Stimulated activated CD8-positive, alpha-beta memory T cell treated with anti-CD3 and anti-CD28 coated beads, Interleukin-15, amount 100 ng/mL, for 48 hours (primary cell): ENCODE measurements around the gene KCTD8.

Source experiments
- DNase-seq, 2 donors: peaks; one replicate each; pipeline ENCODE4 v3.0.0-alpha.2; 2020; ENCODE audit warnings: low read depth in 2 of 2

Gene KCTD8

GRCh38 chr4:44162538-44163270 is 285.9 kb downstream of the KCTD8 start:
- no peak for DNase-seq

GRCh38 chr4:44161756-44162155 is 286.9 kb downstream of the KCTD8 start:
- no peak for DNase-seq

GRCh38 chr4:44160776-44161367 is 287.7 kb downstream of the KCTD8 start:
- no peak for DNase-seq

GRCh38 chr4:44159991-44160390 is 288.6 kb downstream of the KCTD8 start:
- DNase-seq = no peak

- no peak for DNase-seq
These were observed 290.9 kb downstream of the KCTD8 start for GRCh38 chr4:44157611-44158277.

- DNase-seq = no peak
These were observed 298.5 kb downstream of the KCTD8 start for GRCh38 chr4:44150091-44150576.

- DNase-seq = no peak
These were observed 299.3 kb downstream of the KCTD8 start for GRCh38 chr4:44149282-44149681.

- no peak for DNase-seq
These were observed 301.0 kb downstream of the KCTD8 start for GRCh38 chr4:44147571-44148075.

- no peak for DNase-seq
These were observed 302.1 kb downstream of the KCTD8 start for GRCh38 chr4:44146516-44146915.

- DNase-seq = no peak
These were observed 302.7 kb downstream of the KCTD8 start for GRCh38 chr4:44145868-44146267.

GRCh38 chr4:44132526-44132925 is 316.1 kb downstream of the KCTD8 start:
- no peak for DNase-seq
